Heart left ventricle (tissue), 16 donors: Measurements from ENCODE around the gene BDH1. TPM values are rescaled to one million over a fixed set of nuclear protein-coding genes. Genes with fewer than 3 reads are reported as not detected.

Experiments
- ATAC-seq, 4 donors: fragments of 200-7000 bp; cut with Tn5 transposase; one replicate each; pipeline ENCODE4 v1.9.1; 2020 to 2022; ENCODE audit warnings: moderate library complexity in 4 of 4, mild to moderate bottlenecking in 3 of 4, moderate number of reproducible peaks in 1 of 4
- DNase-seq, 5 donors: peaks; one replicate each; pipeline ENCODE4 v3.0.0-alpha.2; 2020
- H3K27ac ChIP-seq, 12 donors: fragments of 200-600 bp; sonication (generic) in 4 of 12; one replicate each; pipeline versions ENCODE4 v1.5.0 to v1.8.0; 2016 to 2022; ENCODE audit warnings: mild to moderate bottlenecking in 2 of 12
- H3K27me3 ChIP-seq, 9 donors: fragments of 200-600 bp; sonication (generic) in 2 of 9; one replicate each; pipeline versions ENCODE4 v1.5.1 to v1.8.0; 2016 to 2022; ENCODE audit warnings: mild to moderate bottlenecking in 3 of 9
- H3K36me3 ChIP-seq, 9 donors: fragments of 200-600 bp; sonication (generic) in 2 of 9; one replicate each; pipeline versions ENCODE4 v1.5.0 to v1.8.0; 2018 to 2022; ENCODE audit warnings: mild to moderate bottlenecking in 2 of 9
- H3K4me1 ChIP-seq, 12 donors: fragments of 200-600 bp; sonication (generic) in 4 of 12; one replicate each; pipeline versions ENCODE4 v1.5.0 to v1.8.0; 2016 to 2022; ENCODE audit warnings: mild to moderate bottlenecking in 3 of 12
- H3K4me3 ChIP-seq, 12 donors: fragments of 200-600 bp; sonication (generic) in 4 of 12; one replicate each; pipeline versions ENCODE4 v1.5.0 to v1.8.0; 2017 to 2022; ENCODE audit warnings: mild to moderate bottlenecking in 9 of 12, moderate library complexity in 4 of 12
- H3K9me3 ChIP-seq, 12 donors: fragments of 200-600 bp; sonication (generic) in 4 of 12; one replicate each; pipeline versions ENCODE4 v1.5.0 to v1.8.0; 2016 to 2022; ENCODE audit warnings: mild to moderate bottlenecking in 1 of 12
- POLR2A ChIP-seq, 2 donors: fragments of 450-650 bp; IDR thresholded peaks; one replicate each; pipeline ENCODE4 v1.6.1; 2017; ENCODE audit warnings: antibody characterized with exemption in 2 of 2, mild to moderate bottlenecking in 2 of 2, moderate library complexity in 2 of 2
- WGBS, 4 donors: extraction: QIAGEN DNeasy Blood & Tissue Kit in 2 of 4; methylation state at CpG; one replicate each; pipeline versions ENCODE4 v1.1.5 to v1.1.7; 2013 to 2018; 5-methylcytosine and 5-hydroxymethylcytosine counted together
- intact Hi-C, 10 donors: fragments of 100-400 bp; cut with DNase I; formaldehyde crosslinking; loops; one replicate each; pipeline versions ENCODE4 v1.11.1 to v1.14.2; 2022
- polyA plus RNA-seq, 2 donors: library from polyadenylated mRNA; stranded (reverse); fragments of 200-250 nt; gene quantifications; one replicate each; pipeline ENCODE4 v1.2.3, GENCODE V29; 2013
- total RNA-seq, 9 donors: library from RNA; depleted of rRNA in 2 of 9; stranded (reverse); fragments of >200 nt in 2 of 9; fragmentation: NEBNext Ultra II Directional in 3 of 9; extraction: Animal tissue kit (Norgen Biotek cat#: 25700) in 3 of 9; gene quantifications; one replicate each; pipeline versions ENCODE4 v1.1.0 to v1.2.4, GENCODE V29; 2016 to 2023
- TF ChIP-seq, protein P1 (sequence below), 12 donors: fragments of 200-600 bp; sonication (generic) in 4 of 12; IDR thresholded peaks; one replicate each; pipeline versions ENCODE4 v1.5.0 to v1.8.0; 2018 to 2022; ENCODE audit warnings: antibody characterized with exemption in 12 of 12, mild to moderate bottlenecking in 5 of 12
- donor health status: ischemic (EF 13 %, LVEDD 7.1; RV severe dilation, severe dysfunction).
- donor health status: healthy with polysubstance abuse.
- donor health status: DM: no; HTN: yes; CAD: no.
- donor health status: DM: no; HTN: no; CAD: no.
- donor health status: ischemic (EF 25% LVEDD 6.9; RV normal size, moderate dysfunction).
- donor health status: ischemic (EF 25% LVEDD 5.7; RV mildly dilated, moderate dysfunction).
- donor health status: healthy.
- donor health status: DM: yes; HTN: yes; CAD: no.
- donor health status: ischemic (EF 35%, LVEDD 5.7; RV mildly dilated, moderate dysfunction).
- donor health status: nonischemic (EF 11% LVEDD 7.7; RV severe dilation, severe dysfunction).
- donor health status: DM: yes; HTN: yes; CAD: no.
- donor health status: PGD.
- donor health status: ischemic (EF 29% LVEDD 5.4; RV normal size, mild dysfunction).
- donor health status: nonischemic (EF 23%, LVEDD 6.1; RV moderate dilation, normal function).

The BDH1 gene
- total and polyA plus RNA-seq, 11 donors: 19.5 to 114 (median 72.3) TPM

DNA sequence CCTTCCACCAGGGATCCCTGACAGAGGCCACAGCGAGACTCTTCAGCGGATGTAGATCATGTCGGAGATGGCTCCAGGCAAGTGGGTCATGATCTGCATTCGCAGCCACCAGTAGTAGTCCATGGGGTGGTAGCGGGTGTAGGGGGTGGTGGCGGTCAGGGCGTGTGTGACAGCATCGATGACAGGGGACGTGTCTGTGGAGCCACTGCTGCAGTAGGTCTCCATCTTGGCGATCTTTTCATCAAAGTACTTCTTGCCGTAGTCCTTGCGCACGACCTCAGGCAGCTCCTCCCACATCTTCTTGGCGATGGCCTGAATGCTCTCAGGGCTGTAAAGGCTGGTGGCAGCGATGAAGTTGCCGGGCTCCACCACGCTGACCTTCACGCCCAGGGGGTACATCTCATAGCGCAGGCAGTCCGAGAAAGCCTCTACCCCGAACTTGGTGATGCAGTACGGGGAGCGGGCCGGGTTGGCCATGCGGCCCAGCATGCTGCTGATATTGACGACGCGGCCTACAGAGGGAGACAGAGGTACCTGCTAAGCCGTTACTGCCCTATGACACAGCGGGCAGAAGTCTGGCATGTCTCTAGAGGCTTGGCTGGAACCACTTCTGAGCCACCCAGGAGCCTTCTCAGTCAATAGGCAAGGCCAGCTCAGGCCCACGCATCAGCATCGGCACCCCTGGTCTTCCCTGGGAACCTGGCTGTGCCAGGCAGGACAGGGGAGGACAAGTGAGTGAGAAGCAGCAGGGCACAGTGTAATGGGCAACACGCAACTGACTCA lies 43.7 kb downstream of the BDH1 start:
- 95 to 96% (median 95%) methylated on average over 32 to 33 of the region's 33 CpGs for WGBS, 4 donors
- DNase-seq: no peak
- Histone ChIP-seq H3K9me3 (no peaks in the 10 kb centered on the region), H3K27ac (no peak overlapping the region), H3K4me3 (no peak overlapping the region), H3K4me1 (peaks cover 0 to 12% (median 6%) of the 10 kb centered on the region in 12 donors), H3K36me3 (peaks cover 0 to 20% (median 0%) of the 10 kb centered on the region in 9 donors), H3K27me3 (no peaks in the 10 kb centered on the region)
- ATAC-seq: no peak
- intact Hi-C loops: loop anchor here in 9 of 10 donors (2.0 to 10.0 kb wide), 9 partner anchors 55 to 507 kb away; no protein-coding TSS in a partner anchor
- TF ChIP-seq POLR2A (IDR thresholded peaks at IDR 0.05): no peak
- TF ChIP-seq, protein P1, sequence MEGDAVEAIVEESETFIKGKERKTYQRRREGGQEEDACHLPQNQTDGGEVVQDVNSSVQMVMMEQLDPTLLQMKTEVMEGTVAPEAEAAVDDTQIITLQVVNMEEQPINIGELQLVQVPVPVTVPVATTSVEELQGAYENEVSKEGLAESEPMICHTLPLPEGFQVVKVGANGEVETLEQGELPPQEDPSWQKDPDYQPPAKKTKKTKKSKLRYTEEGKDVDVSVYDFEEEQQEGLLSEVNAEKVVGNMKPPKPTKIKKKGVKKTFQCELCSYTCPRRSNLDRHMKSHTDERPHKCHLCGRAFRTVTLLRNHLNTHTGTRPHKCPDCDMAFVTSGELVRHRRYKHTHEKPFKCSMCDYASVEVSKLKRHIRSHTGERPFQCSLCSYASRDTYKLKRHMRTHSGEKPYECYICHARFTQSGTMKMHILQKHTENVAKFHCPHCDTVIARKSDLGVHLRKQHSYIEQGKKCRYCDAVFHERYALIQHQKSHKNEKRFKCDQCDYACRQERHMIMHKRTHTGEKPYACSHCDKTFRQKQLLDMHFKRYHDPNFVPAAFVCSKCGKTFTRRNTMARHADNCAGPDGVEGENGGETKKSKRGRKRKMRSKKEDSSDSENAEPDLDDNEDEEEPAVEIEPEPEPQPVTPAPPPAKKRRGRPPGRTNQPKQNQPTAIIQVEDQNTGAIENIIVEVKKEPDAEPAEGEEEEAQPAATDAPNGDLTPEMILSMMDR (IDR thresholded peaks at IDR 0.05): no peak

DNA sequence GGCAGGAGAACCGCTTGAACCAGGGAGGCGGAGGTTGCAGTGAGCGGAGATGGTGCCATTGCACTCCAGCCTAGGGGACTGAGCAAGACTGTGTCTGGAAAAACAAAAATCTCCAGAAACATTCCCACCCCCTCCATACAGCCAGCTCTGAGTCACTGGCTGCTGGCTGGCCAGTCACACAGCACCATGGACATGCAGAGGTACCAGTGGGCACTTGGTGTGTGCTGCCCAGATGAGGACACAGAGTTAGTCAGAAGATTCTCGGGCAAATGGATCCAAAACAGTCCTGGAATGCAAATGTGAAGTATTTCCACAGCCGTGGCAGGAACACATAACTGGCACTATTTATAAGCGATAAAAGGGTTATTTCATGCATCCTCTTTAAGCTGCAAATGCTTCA lies 44.6 kb downstream of the BDH1 start:
- Histone ChIP-seq H3K4me1 (peaks cover 0 to 10% (median 5%) of the 10 kb centered on the region in 12 donors), H3K27ac (no peak overlapping the region), H3K4me3 (no peak overlapping the region), H3K9me3 (no peaks in the 10 kb centered on the region), H3K27me3 (no peaks in the 10 kb centered on the region), H3K36me3 (peaks cover 0 to 20% (median 0%) of the 10 kb centered on the region in 9 donors)
- ATAC-seq (no peak), DNase-seq (no peak)
- intact Hi-C loops: loop anchor here in 9 of 10 donors (2.0 to 10.0 kb wide), 9 partner anchors 54 to 506 kb away; no protein-coding TSS in a partner anchor
- TF ChIP-seq POLR2A (IDR thresholded peaks at IDR 0.05): no peak
- TF ChIP-seq, protein P1 (IDR thresholded peaks at IDR 0.05): no peak
- WGBS, 4 donors: 89 to 95% (median 94%) methylated on average over 6 of the region's 6 CpGs

DNA sequence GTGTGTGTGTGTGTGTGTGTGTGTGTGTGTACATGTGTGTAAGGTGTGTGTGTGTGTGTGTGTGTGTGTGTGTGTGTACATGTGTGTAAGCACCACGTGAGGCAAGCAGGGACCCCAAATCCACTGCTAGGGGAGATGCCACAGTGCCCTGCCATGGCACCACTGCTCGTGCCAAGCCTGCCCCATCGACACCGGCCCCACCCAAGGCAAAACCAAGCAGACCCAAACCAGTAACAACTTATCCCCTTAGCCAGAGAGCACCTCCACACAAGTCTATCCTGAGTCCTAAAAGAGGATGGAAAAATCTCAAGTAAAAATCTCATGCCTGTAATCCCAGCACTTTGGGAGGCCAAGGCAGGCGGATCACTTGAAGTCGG lies 45.1 kb downstream of the BDH1 start:
- Histone ChIP-seq H3K27me3 (no peaks in the 10 kb centered on the region), H3K36me3 (peaks cover 0 to 20% (median 0%) of the 10 kb centered on the region in 9 donors), H3K4me1 (peaks cover 0 to 10% (median 5%) of the 10 kb centered on the region in 12 donors), H3K27ac (no peak overlapping the region), H3K4me3 (no peak overlapping the region), H3K9me3 (no peaks in the 10 kb centered on the region)
- intact Hi-C loops: loop anchor here (1.0 to 10.0 kb wide), 10 partner anchors 54 to 506 kb away; no protein-coding TSS in a partner anchor
- 78 to 89% (median 86%) methylated on average over 5 to 6 of the region's 6 CpGs for WGBS, 4 donors
- ATAC-seq (no peak), DNase-seq (peak in 1 of 5 donors; percentile 7)
- no peak for TF ChIP-seq POLR2A (IDR thresholded peaks at IDR 0.05)
- TF ChIP-seq, protein P1 (IDR thresholded peaks at IDR 0.05): no peak
